Activated CD8-positive, alpha-beta memory T cell treated with anti-CD3 and anti-CD28 coated beads for 24 hours (primary cell): ENCODE data around the gene TLX1.

ENCODE experiments used
- DNase-seq: peaks from one replicate; pipeline ENCODE4 v3.0.0-alpha.2; 2020

Gene TLX1

GRCh38 chr10:101112799-101113594, 18.1 kb upstream of the TLX1 start:
- DNase-seq = no peak

GRCh38 chr10:101113890-101114403, 17.2 kb upstream of the TLX1 start:
- no peak for DNase-seq

GRCh38 chr10:101114646-101115045, 16.5 kb upstream of the TLX1 start:
- DNase-seq = no peak

GRCh38 chr10:101116754-101117153, 14.3 kb upstream of the TLX1 start:
- no peak for DNase-seq

GRCh38 chr10:101118031-101118430, 13.1 kb upstream of the TLX1 start:
- DNase-seq = no peak

- no peak for DNase-seq
These were observed 10.6 kb upstream of the TLX1 start for GRCh38 chr10:101120520-101120883.

GRCh38 chr10:101120884-101121653, 10.0 kb upstream of the TLX1 start:
- peak; percentile 73 for DNase-seq

GRCh38 chr10:101121654-101122031, 9.5 kb upstream of the TLX1 start:
- DNase-seq = no peak

- no peak for DNase-seq
These were observed 8.6 kb upstream of the TLX1 start for GRCh38 chr10:101122270-101123084.

- no peak for DNase-seq
These were observed 7.8 kb upstream of the TLX1 start for GRCh38 chr10:101123085-101123814.

- no peak for DNase-seq
These were observed 7.1 kb upstream of the TLX1 start for GRCh38 chr10:101123815-101124617.

- no peak for DNase-seq
These were observed 6.2 kb upstream of the TLX1 start for GRCh38 chr10:101124933-101125332.

GRCh38 chr10:101126684-101127628, 4.1 kb upstream of the TLX1 start:
- no peak for DNase-seq

- no peak for DNase-seq
These were observed 959 bp upstream of the TLX1 start for GRCh38 chr10:101130141-101130540.

GRCh38 chr10:101131962-101132635, 999 bp downstream of the TLX1 start:
- DNase-seq = no peak

GRCh38 chr10:101132636-101133473, 1.8 kb downstream of the TLX1 start:
- no peak for DNase-seq

GRCh38 chr10:101133489-101134298, 2.6 kb downstream of the TLX1 start:
- no peak for DNase-seq
